Activated naive CD8-positive, alpha-beta T cell treated with anti-CD3 and anti-CD28 coated beads for 36 hours (primary cell): ENCODE results near the gene GDAP2. TPM values are rescaled to one million over a fixed set of nuclear protein-coding genes. Genes with fewer than 3 reads are reported as not detected.
"Not testable (repeated sequence)": the region's sequence is repeated elsewhere in the genome, so short reads cannot be mapped to it uniquely, and the experiment has no call there.

Experiments
- DNase-seq: peaks from one replicate; pipeline ENCODE4 v3.0.0; 2021
- H3K27ac Mint-ChIP-seq: one replicate; pipeline ENCODE4 v1.8.0; 2022; ENCODE audit warnings: mild to moderate bottlenecking, moderate library complexity, mixed read lengths
- H3K27me3 Mint-ChIP-seq: one replicate; pipeline ENCODE4 v1.8.0; 2022; ENCODE audit warnings: mild to moderate bottlenecking, mixed read lengths
- H3K36me3 Mint-ChIP-seq: one replicate; pipeline ENCODE4 v1.8.0; 2021; ENCODE audit warnings: mild to moderate bottlenecking, mixed read lengths
- H3K4me1 Mint-ChIP-seq: one replicate; pipeline ENCODE4 v1.8.0; 2021; ENCODE audit warnings: mixed read lengths
- H3K4me3 Mint-ChIP-seq: one replicate; pipeline ENCODE4 v1.8.0; 2022; ENCODE audit warnings: mild to moderate bottlenecking, moderate library complexity, mixed read lengths
- H3K9me3 Mint-ChIP-seq: one replicate; pipeline ENCODE4 v1.8.0; 2022; ENCODE audit warnings: mixed read lengths
- total RNA-seq, 2 experiments: library from RNA; stranded (reverse); gene quantifications; one replicate each; pipeline ENCODE4 v1.2.3, GENCODE V29; 2021

The GDAP2 gene
- total RNA-seq, 2 experiments from 2014 or later = 21.3 to 25.6 TPM

- DNase-seq = no peak
- H3K27ac Mint-ChIP-seq = no peak overlapping the region
- peaks cover 41% of the 10 kb centered on the region for H3K36me3 Mint-ChIP-seq
- H3K27me3 Mint-ChIP-seq = no peaks in the 10 kb centered on the region
- peaks cover 8% of the 10 kb centered on the region for H3K9me3 Mint-ChIP-seq
- no peak overlapping the region for H3K4me3 Mint-ChIP-seq
- H3K4me1 Mint-ChIP-seq = no peaks in the 10 kb centered on the region
Measured at GRCh38 chr1:117879284-117879683, 50.1 kb downstream of the GDAP2 start.

GRCh38 chr1:117877823-117878222 lies 51.6 kb downstream of the GDAP2 start:
- H3K27me3 Mint-ChIP-seq = no peaks in the 10 kb centered on the region
- no peaks in the 10 kb centered on the region for H3K4me1 Mint-ChIP-seq
- H3K27ac Mint-ChIP-seq = no peak overlapping the region
- peaks cover 19% of the 10 kb centered on the region for H3K9me3 Mint-ChIP-seq
- H3K4me3 Mint-ChIP-seq = no peak overlapping the region
- peaks cover 54% of the 10 kb centered on the region for H3K36me3 Mint-ChIP-seq
- DNase-seq = no peak

GRCh38 chr1:117871013-117871412 lies 58.4 kb downstream of the GDAP2 start:
- Mint-ChIP-seq H3K9me3 (peaks cover 20% of the 10 kb centered on the region), H3K4me1 (no peaks in the 10 kb centered on the region), H3K36me3 (peaks cover 77% of the 10 kb centered on the region), H3K4me3 (no peak overlapping the region), H3K27me3 (no peaks in the 10 kb centered on the region), H3K27ac (no peak overlapping the region)
- DNase-seq = no peak

- no peaks in the 10 kb centered on the region for H3K27me3 Mint-ChIP-seq
- no peaks in the 10 kb centered on the region for H3K4me1 Mint-ChIP-seq
- peaks cover 13% of the 10 kb centered on the region for H3K36me3 Mint-ChIP-seq
- DNase-seq = no peak
- H3K27ac Mint-ChIP-seq = no peak overlapping the region
- no peaks in the 10 kb centered on the region for H3K9me3 Mint-ChIP-seq
- H3K4me3 Mint-ChIP-seq = no peak overlapping the region
Measured at GRCh38 chr1:117861694-117862093, 67.7 kb downstream of the GDAP2 start.

GRCh38 chr1:117860896-117861610 lies 68.4 kb downstream of the GDAP2 start:
- Mint-ChIP-seq H3K4me1 (no peaks in the 10 kb centered on the region), H3K27ac (no peak overlapping the region), H3K27me3 (no peaks in the 10 kb centered on the region), H3K4me3 (no peak overlapping the region), H3K9me3 (no peaks in the 10 kb centered on the region), H3K36me3 (peaks cover 7% of the 10 kb centered on the region)
- DNase-seq = no peak

- DNase-seq = no peak
- Mint-ChIP-seq H3K4me3 (no peak overlapping the region), H3K27me3 (no peaks in the 10 kb centered on the region), H3K4me1 (no peaks in the 10 kb centered on the region), H3K36me3 (no peaks in the 10 kb centered on the region), H3K9me3 (no peaks in the 10 kb centered on the region), H3K27ac (no peak overlapping the region)
Measured at GRCh38 chr1:117859901-117860300, 69.5 kb downstream of the GDAP2 start.

GRCh38 chr1:117857418-117857817 lies 72.0 kb downstream of the GDAP2 start:
- Mint-ChIP-seq H3K27me3 (no peaks in the 10 kb centered on the region), H3K4me3 (no peak overlapping the region), H3K27ac (no peak overlapping the region), H3K4me1 (no peaks in the 10 kb centered on the region), H3K36me3 (no peaks in the 10 kb centered on the region), H3K9me3 (no peaks in the 10 kb centered on the region)
- DNase-seq = no peak

- no peak overlapping the region for H3K4me3 Mint-ChIP-seq
- peaks cover 2% of the 10 kb centered on the region for H3K9me3 Mint-ChIP-seq
- no peaks in the 10 kb centered on the region for H3K27me3 Mint-ChIP-seq
- peaks cover 3% of the 10 kb centered on the region for H3K36me3 Mint-ChIP-seq
- no peak overlapping the region for H3K27ac Mint-ChIP-seq
- no peaks in the 10 kb centered on the region for H3K4me1 Mint-ChIP-seq
- no peak for DNase-seq
Measured at GRCh38 chr1:117852853-117853553, 76.4 kb downstream of the GDAP2 start.

- no peaks in the 10 kb centered on the region for H3K4me1 Mint-ChIP-seq
- peaks cover 10% of the 10 kb centered on the region for H3K36me3 Mint-ChIP-seq
- H3K27me3 Mint-ChIP-seq = no peaks in the 10 kb centered on the region
- no peak for DNase-seq
- H3K4me3 Mint-ChIP-seq = no peak overlapping the region
- no peak overlapping the region for H3K27ac Mint-ChIP-seq
- peaks cover 2% of the 10 kb centered on the region for H3K9me3 Mint-ChIP-seq
Measured at GRCh38 chr1:117851687-117852086, 77.7 kb downstream of the GDAP2 start.

GRCh38 chr1:117846674-117847425 lies 82.6 kb downstream of the GDAP2 start:
- no peak for DNase-seq
- peaks cover 27% of the 10 kb centered on the region for H3K9me3 Mint-ChIP-seq
- H3K27me3 Mint-ChIP-seq = no peaks in the 10 kb centered on the region
- no peaks in the 10 kb centered on the region for H3K4me1 Mint-ChIP-seq
- H3K4me3 Mint-ChIP-seq = no peak overlapping the region
- H3K27ac Mint-ChIP-seq = no peak overlapping the region
- H3K36me3 Mint-ChIP-seq = peaks cover 42% of the 10 kb centered on the region

GRCh38 chr1:117844478-117844877 lies 84.9 kb downstream of the GDAP2 start:
- H3K36me3 Mint-ChIP-seq = peaks cover 53% of the 10 kb centered on the region
- H3K4me3 Mint-ChIP-seq, H3K27ac Mint-ChIP-seq: not testable (repeated sequence)

GRCh38 chr1:117843791-117844190 lies 85.6 kb downstream of the GDAP2 start:
- H3K4me1 Mint-ChIP-seq = no peaks in the 10 kb centered on the region
- H3K27me3 Mint-ChIP-seq = no peaks in the 10 kb centered on the region
- H3K27ac Mint-ChIP-seq = no peak overlapping the region
- DNase-seq = no peak
- H3K36me3 Mint-ChIP-seq = peaks cover 54% of the 10 kb centered on the region
- no peak overlapping the region for H3K4me3 Mint-ChIP-seq
- H3K9me3 Mint-ChIP-seq = peaks cover 27% of the 10 kb centered on the region

More at GRCh38 chr1:117844478-117844877, 84.9 kb downstream of the GDAP2 start:
- not testable (repeated sequence) for H3K27me3 Mint-ChIP-seq, H3K4me1 Mint-ChIP-seq, DNase-seq
- peaks cover 27% of the 10 kb centered on the region for H3K9me3 Mint-ChIP-seq

GRCh38 chr1:117842408-117843170 lies 86.8 kb downstream of the GDAP2 start:
- no peak overlapping the region for H3K4me3 Mint-ChIP-seq
- no peaks in the 10 kb centered on the region for H3K4me1 Mint-ChIP-seq
- H3K9me3 Mint-ChIP-seq = peaks cover 30% of the 10 kb centered on the region
- H3K36me3 Mint-ChIP-seq = peaks cover 60% of the 10 kb centered on the region
- DNase-seq = no peak
- H3K27me3 Mint-ChIP-seq = no peaks in the 10 kb centered on the region
- no peak overlapping the region for H3K27ac Mint-ChIP-seq

GRCh38 chr1:117841117-117841650 lies 88.2 kb downstream of the GDAP2 start:
- H3K4me1 Mint-ChIP-seq = no peaks in the 10 kb centered on the region
- peaks cover 51% of the 10 kb centered on the region for H3K36me3 Mint-ChIP-seq
- no peak overlapping the region for H3K27ac Mint-ChIP-seq
- H3K4me3 Mint-ChIP-seq = no peak overlapping the region
- no peaks in the 10 kb centered on the region for H3K27me3 Mint-ChIP-seq
- peaks cover 30% of the 10 kb centered on the region for H3K9me3 Mint-ChIP-seq
- no peak for DNase-seq
